ENCODE results near the gene SERF2. TPM values are rescaled to one million over a fixed set of nuclear protein-coding genes. Genes with fewer than 3 reads are reported as not detected.

The SERF2 gene
- total and polyA plus RNA-seq, 2 of the 13 experiments (the other 11 are each of a cell fraction or from before 2014, with no cell fraction given): 811 to 1,257 TPM

DNA sequence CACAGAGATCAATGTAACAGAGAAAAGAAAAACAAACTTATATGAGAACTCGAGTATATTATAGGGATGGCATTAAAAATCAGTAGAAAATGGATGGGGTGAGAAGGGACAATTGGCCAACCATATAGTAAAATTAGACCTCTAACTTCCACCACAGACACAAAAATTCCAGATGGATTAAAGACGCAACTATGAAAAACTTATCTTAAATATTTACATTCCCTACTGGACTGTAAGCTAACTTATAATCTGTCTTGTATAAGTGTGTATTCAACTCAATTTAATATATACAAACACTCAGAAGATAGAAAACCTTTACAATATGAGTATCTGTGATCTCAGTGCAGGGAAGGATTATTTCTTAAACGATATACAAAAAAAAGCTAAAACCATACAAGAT lies 29.4 kb downstream of the SERF2 start:
- TF ChIP-seq JUND (CRISPR knock-in tag; IDR thresholded peaks at IDR 0.05) (no peak), ZNF207 (IDR thresholded peaks at IDR 0.05; ENCODE audit: borderline replicate concordance) (no peak), SATB2 (CRISPR knock-in tag; IDR thresholded peaks at IDR 0.05) (no peak), TCF7L2 (IDR thresholded peaks at IDR 0.05; ENCODE audit: low read depth, low read length) (no peak), NCOA5 (CRISPR knock-in tag; IDR thresholded peaks at IDR 0.05) (no peak), ZBTB7A (CRISPR knock-in tag; IDR thresholded peaks at IDR 0.05) (no peak), PAWR (CRISPR knock-in tag; IDR thresholded peaks at IDR 0.05; ENCODE audit: borderline replicate concordance) (no peak), ZNF3 (CRISPR knock-in tag; IDR thresholded peaks at IDR 0.05) (no peak), ZSCAN5A (CRISPR knock-in tag; IDR thresholded peaks at IDR 0.05; ENCODE audit: borderline replicate concordance) (no peak), KDM4B (CRISPR knock-in tag; IDR thresholded peaks at IDR 0.05) (no peak), ZHX1 (CRISPR knock-in tag; IDR thresholded peaks at IDR 0.05; ENCODE audit: low read depth) (no peak), TFDP1 (CRISPR knock-in tag; IDR thresholded peaks at IDR 0.05; ENCODE audit: borderline replicate concordance) (no peak)
- H3K79me2 ChIP-seq (ENCODE audit: insufficient read depth, low read length): peaks cover 54% of the 10 kb centered on the region
- ATAC-seq: no peak
- H3K27me3 ChIP-seq (ENCODE audit: control insufficient read depth in 1 of 2, insufficient read depth in 2 of 2, low read length in 2 of 2): no peaks in the 10 kb centered on the region; a peak in 1 of 5 replicates
- H3K4me2 ChIP-seq (ENCODE audit: low read depth, low read length): peak overlapping the region; percentile 42; the same call in 1 of the 2 replicates
- no peak overlapping the region for H2AFZ ChIP-seq (ENCODE audit: low read length)
- H4K20me1 ChIP-seq (ENCODE audit: insufficient read depth, low read length): no peaks in the 10 kb centered on the region
- H3K9ac ChIP-seq (ENCODE audit: insufficient read depth, low read depth, low read length): no peak overlapping the region
- no peak overlapping the region for H3K4me3 ChIP-seq (replicated peaks in 1 of 3; ENCODE audit: insufficient read depth in 1 of 3, low read depth in 2 of 3, low read length in 3 of 3)
- H3K4me1 ChIP-seq (ENCODE audit: insufficient read depth, low read length): peaks cover 47% of the 10 kb centered on the region
- no peak for DNase-seq (ENCODE audit: low spot score)
- FAIRE-seq: no peak
- CTCF ChIA-PET (ENCODE audit: low intra/inter-chr PET ratio, low total read pairs): no interaction called here
- H3K27ac ChIP-seq (ENCODE audit: extremely low read length, insufficient read depth, low read length): no peak overlapping the region
- in situ Hi-C loops (cut with HindIII; ENCODE audit: extremely low pct_ligation_motif_present, low pct_unique_long_range_greater_than_20kb): no loop called here
- no peaks in the 10 kb centered on the region for H3K9me3 ChIP-seq (ENCODE audit: low read length)
- BruUV-seq (replicated peaks): no TSS peak
- peaks cover 0 to 11% of the 10 kb centered on the region in 2 experiments; a peak in 2 of 5 replicates for H3K36me3 ChIP-seq (replicated peaks in 1 of 2; ENCODE audit: control insufficient read depth in 1 of 2, insufficient read depth in 2 of 2, low read length in 2 of 2)
- intact Hi-C loops (cut with micrococcal nuclease; ENCODE audit: unreplicated experiment): no loop called here
- POLR2A ChIA-PET: interaction anchor here (4.2 kb wide), 1 partner anchor 20 kb away, joined by 30 read pairs; the partner anchor contains the start of genes HYPK and SERINC4
- WGBS (ENCODE audit: low lambda C conversion rate): 73% methylated on average over 3 of the region's 3 CpGs

Measured in HepG2 (cell line).